GM10248 (cell line): Measurements from ENCODE around the gene TRIM7.

ENCODE experiments used
- CTCF ChIA-PET: fragments of 300-600 bp; sonication (Branson Sonifier 250); formaldehyde crosslinking; extraction: SDS; loops from one replicate; lab custom pipeline; 2021; ENCODE audit warnings: antibody characterized with exemption; lab: Yijun Ruan, JAX
- POLR2A ChIA-PET: fragments of 350-650 bp; sonication (Branson Sonifier 250); formaldehyde crosslinking; extraction: SDS; loops from one replicate; lab custom pipeline; 2020; ENCODE audit warnings: antibody characterized with exemption; lab: Yijun Ruan, JAX
- DNase-seq: peaks from one replicate; pipeline ENCODE4 v3.0.0; 2012; ENCODE audit errors: extremely low spot score
- TF ChIP-seq, protein P1 (sequence below): IDR thresholded peaks from 2 replicates; pipeline ENCODE4 v1.5.1; 2012; ENCODE audit warnings: mild to moderate bottlenecking, low read depth; ENCODE audit errors: extremely low read depth, missing control alignments, control extremely low read depth

TRIM7 gene

DNA sequence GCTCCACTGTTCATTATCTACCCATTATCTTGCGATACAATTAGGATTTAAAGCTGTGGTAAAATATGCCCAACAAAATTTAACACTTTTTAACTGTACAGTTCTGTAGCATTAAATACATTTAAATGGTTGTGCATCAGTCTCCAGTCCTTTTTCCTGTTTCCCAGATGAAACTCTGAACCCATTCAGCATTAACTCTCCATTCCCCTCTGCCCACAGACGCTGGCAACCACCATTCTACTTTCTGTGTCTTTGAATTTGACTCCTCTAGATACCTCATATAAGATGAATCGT, 2.9 kb upstream of the TRIM7 start:
- POLR2A ChIA-PET, result interaction anchor here (1.6 kb wide), 1 partner anchor 10 kb away, joined by 7 read pairs; no protein-coding TSS in a partner anchor
- TF ChIP-seq, protein P1, sequence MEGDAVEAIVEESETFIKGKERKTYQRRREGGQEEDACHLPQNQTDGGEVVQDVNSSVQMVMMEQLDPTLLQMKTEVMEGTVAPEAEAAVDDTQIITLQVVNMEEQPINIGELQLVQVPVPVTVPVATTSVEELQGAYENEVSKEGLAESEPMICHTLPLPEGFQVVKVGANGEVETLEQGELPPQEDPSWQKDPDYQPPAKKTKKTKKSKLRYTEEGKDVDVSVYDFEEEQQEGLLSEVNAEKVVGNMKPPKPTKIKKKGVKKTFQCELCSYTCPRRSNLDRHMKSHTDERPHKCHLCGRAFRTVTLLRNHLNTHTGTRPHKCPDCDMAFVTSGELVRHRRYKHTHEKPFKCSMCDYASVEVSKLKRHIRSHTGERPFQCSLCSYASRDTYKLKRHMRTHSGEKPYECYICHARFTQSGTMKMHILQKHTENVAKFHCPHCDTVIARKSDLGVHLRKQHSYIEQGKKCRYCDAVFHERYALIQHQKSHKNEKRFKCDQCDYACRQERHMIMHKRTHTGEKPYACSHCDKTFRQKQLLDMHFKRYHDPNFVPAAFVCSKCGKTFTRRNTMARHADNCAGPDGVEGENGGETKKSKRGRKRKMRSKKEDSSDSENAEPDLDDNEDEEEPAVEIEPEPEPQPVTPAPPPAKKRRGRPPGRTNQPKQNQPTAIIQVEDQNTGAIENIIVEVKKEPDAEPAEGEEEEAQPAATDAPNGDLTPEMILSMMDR, result no peak
- no peak for DNase-seq
- CTCF ChIA-PET, result interaction anchor here (1.3 to 8.2 kb wide), 8 partner anchors 8 to 40 kb away, joined by 3 to 109 read pairs (median 8); partner anchors contain the start of gene TRIM41

- CTCF ChIA-PET, result interaction anchor here (1.2 to 8.2 kb wide), 9 partner anchors 9 to 48 kb away, joined by 3 to 109 read pairs (median 7); partner anchors contain the start of gene TRIM41
- TF ChIP-seq, protein P1, result no peak
- POLR2A ChIA-PET, result interaction anchor here (0.6 to 1.6 kb wide), 4 partner anchors 10 to 32 kb away, joined by 3 to 8 read pairs (median 6); no protein-coding TSS in a partner anchor
- no peak for DNase-seq
Observed at GRCh38 chr5:181207214-181207959, 2.4 kb upstream of the TRIM7 start.

- ChIA-PET POLR2A (interaction anchor here (0.6 to 1.6 kb wide), 5 partner anchors 8 to 346 kb away, joined by 3 to 8 read pairs (median 4); partner anchors contain the start of gene TRIM52), CTCF (interaction anchor here (1.2 to 8.2 kb wide), 8 partner anchors 8 to 46 kb away, joined by 3 to 109 read pairs (median 8); partner anchors contain the start of gene TRIM41)
- DNase-seq, result no peak
- TF ChIP-seq, protein P1, result no peak
Observed at GRCh38 chr5:181205761-181206649, 1.0 kb upstream of the TRIM7 start.

DNA sequence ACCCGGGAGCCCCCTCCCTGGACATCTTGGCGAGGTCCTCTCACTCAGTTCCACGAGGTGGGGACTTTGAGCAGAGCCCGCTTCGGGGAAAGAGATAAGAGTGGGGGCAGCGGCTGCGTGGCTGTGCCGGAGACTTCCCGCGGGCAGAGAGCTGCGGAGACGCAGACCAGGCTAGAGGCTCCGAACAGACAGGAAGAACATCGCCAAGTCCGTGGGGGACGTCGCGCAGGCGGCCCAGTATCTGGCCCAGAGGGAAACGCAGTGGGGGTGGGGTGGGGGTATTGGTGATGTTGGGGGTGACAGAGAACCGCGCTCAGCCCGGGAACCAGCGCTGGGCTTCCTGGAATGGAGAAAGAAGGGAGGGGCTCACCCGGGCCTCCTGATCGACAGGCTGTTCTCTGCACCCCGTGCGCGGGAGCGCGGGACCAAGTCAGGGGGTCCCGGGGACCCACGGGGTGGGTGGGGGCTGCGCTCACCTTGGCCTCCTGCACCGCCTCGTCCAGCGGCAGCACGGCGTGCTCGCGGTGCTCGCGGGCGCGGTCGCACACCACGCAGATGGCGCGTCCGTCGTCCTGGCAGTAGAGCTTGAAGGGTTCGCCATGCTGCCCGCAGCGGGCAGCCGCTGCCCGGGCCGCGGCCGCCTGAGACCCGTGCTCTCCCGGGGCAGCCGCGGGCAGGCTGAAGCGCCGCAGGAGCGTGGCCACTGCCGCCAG, 727 bp downstream of the TRIM7 start:
- TF ChIP-seq, protein P1, result no peak
- POLR2A ChIA-PET, result interaction anchor here (1.2 kb wide), 1 partner anchor 56 kb away, joined by 3 read pairs; the partner anchor contains the start of gene TRIM52
- CTCF ChIA-PET, result interaction anchor here (1.0 to 8.2 kb wide), 3 partner anchors 13 to 37 kb away, joined by 3 to 109 read pairs (median 3); no protein-coding TSS in a partner anchor
- DNase-seq, result no peak

DNA sequence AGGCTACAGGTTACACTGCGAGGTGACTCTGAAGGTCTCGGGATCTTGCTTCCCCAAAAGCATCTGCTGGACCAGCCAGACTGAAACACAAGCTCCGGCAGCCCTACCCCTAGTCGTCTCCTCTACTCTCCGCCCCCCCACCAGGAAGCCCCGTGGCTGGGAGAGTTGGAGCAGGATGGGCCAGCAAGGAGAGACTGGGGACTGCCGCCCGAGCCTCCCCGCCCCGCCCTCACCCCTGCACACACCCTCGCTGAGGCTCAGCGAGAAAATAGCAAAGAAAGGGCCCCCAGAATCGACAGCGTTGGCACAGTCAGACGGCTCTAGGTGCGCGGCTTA, 1.3 kb downstream of the TRIM7 start:
- no peak for DNase-seq
- ChIA-PET POLR2A (no interaction called here), CTCF (interaction anchor here (1.0 to 8.2 kb wide), 2 partner anchors 13 to 19 kb away, joined by 3 to 109 read pairs; no protein-coding TSS in a partner anchor)
- TF ChIP-seq, protein P1, result no peak
